Gastrocnemius medialis (tissue), 4 donors: Measurements from ENCODE around the gene GOSR2. TPM values are rescaled to one million over a fixed set of nuclear protein-coding genes. Genes with fewer than 3 reads are reported as not detected.

Experiments
- ATAC-seq, 2 donors: fragments of 150-250 bp; one replicate each; pipeline ENCODE4 v1.9.1; 2016
- DNase-seq, 2 donors: peaks; one replicate each; pipeline ENCODE4 v3.0.0-alpha.2; 2019
- H3K27ac ChIP-seq, 4 donors: fragments of 200-600 bp; sonication (generic); 1 replicate in 1 of 4; 2 replicates in 3 of 4; pipeline ENCODE4 v1.5.1; 2016 to 2018; ENCODE audit warnings: mild to moderate bottlenecking in 2 of 4, moderate library complexity in 1 of 4
- H3K27me3 ChIP-seq, 3 donors: fragments of 200-600 bp; sonication (generic) in 2 of 3; 1 replicate in 1 of 3; 2 replicates in 2 of 3; pipeline versions ENCODE4 v1.5.1 to v1.6.0; 2016 to 2019; ENCODE audit warnings: mild to moderate bottlenecking in 1 of 3, moderate library complexity in 1 of 3
- H3K36me3 ChIP-seq, 2 donors: fragments of 200-600 bp; sonication (generic) in 1 of 2; one replicate each; pipeline ENCODE4 v1.5.1; 2017 to 2018
- H3K4me1 ChIP-seq, 2 donors: fragments of 200-600 bp; sonication (generic) in 1 of 2; one replicate each; pipeline ENCODE4 v1.5.1; 2016 to 2017; ENCODE audit warnings: mild to moderate bottlenecking in 2 of 2
- H3K4me3 ChIP-seq, 4 donors: fragments of 200-600 bp; sonication (generic) in 3 of 4; 1 replicate in 1 of 4; 2 replicates in 3 of 4; pipeline ENCODE4 v1.5.1; 2016 to 2019; ENCODE audit warnings: mild to moderate bottlenecking in 2 of 4
- H3K9me3 ChIP-seq, 3 donors: fragments of 200-600 bp; sonication (generic) in 2 of 3; 1 replicate in 1 of 3; 2 replicates in 2 of 3; pipeline ENCODE4 v1.5.1; 2016 to 2019
- POLR2A ChIP-seq, 2 donors: fragments of 450-650 bp; IDR thresholded peaks; one replicate each; pipeline ENCODE4 v1.6.1; 2017; ENCODE audit warnings: antibody characterized with exemption in 2 of 2, mild to moderate bottlenecking in 2 of 2, moderate library complexity in 2 of 2
- in situ Hi-C, 4 donors: fragments of 200-750 bp; cut with MboI; loops; one replicate each; pipeline versions ENCODE4 v1.15.0 to v1.8.0; 2017; ENCODE audit warnings: low sequenced_read_pairs in 4 of 4
- intact Hi-C: fragments of 100-400 bp; cut with DNase I; formaldehyde crosslinking; loops from one replicate; pipeline ENCODE4 v1.15.1; 2023; ENCODE audit warnings: low total_unique reads
- total RNA-seq, 4 donors: library from RNA; depleted of rRNA; stranded (reverse); fragments of >200 nt; gene quantifications; one replicate each; pipeline versions ENCODE4 v1.1.0 to v1.2.3, GENCODE V29; 2016
- TF ChIP-seq, protein P1 (sequence below), 5 experiments: fragments of 450-650 bp in 3 of 5; fragments of 200-600 bp in 2 of 5; sonication (generic) in 2 of 5; IDR thresholded peaks in 4 of 5; conservative IDR thresholded peaks in 1 of 5; 1 replicate in 4 of 5; 2 replicates in 1 of 5; pipeline ENCODE4 v1.5.1; 2016 to 2019; ENCODE audit warnings: antibody characterized with exemption in 5 of 5, mild to moderate bottlenecking in 3 of 5, moderate library complexity in 3 of 5

Gene GOSR2
- total RNA-seq, 4 donors from 2014 or later: 25.3 to 32.9 (median 31.6) TPM

DNA sequence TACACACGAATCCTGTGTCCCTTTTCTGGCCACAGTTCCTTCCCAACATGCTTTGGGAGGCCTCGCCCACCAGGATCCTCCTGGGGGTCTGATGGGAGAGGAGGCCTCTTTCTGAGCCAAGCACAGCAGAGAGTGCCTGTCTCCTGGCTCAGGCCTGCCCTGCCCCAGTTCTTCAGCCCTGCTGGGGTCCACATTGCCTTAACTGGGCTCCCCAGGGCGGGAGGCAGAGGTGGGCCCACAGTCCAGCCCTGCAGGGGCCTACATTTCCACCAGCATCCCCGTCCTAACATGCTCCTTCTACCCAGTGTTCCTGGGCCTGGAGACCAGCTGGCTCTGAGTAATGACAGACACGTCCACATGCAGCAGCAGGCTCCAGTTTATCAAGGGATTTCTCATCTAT, 41.9 kb upstream of the GOSR2 start:
- Histone ChIP-seq H3K27me3 (peaks cover 7 to 20% (median 12%) of the 10 kb centered on the region in 3 donors), H3K4me1 (no peaks in the 10 kb centered on the region), H3K36me3 (no peaks in the 10 kb centered on the region), H3K4me3 (no peak overlapping the region), H3K9me3 (no peaks in the 10 kb centered on the region), H3K27ac (no peak overlapping the region)
- DNase-seq (no peak), ATAC-seq (no peak)
- in situ Hi-C loops: no loop called here
- TF ChIP-seq, protein P1, sequence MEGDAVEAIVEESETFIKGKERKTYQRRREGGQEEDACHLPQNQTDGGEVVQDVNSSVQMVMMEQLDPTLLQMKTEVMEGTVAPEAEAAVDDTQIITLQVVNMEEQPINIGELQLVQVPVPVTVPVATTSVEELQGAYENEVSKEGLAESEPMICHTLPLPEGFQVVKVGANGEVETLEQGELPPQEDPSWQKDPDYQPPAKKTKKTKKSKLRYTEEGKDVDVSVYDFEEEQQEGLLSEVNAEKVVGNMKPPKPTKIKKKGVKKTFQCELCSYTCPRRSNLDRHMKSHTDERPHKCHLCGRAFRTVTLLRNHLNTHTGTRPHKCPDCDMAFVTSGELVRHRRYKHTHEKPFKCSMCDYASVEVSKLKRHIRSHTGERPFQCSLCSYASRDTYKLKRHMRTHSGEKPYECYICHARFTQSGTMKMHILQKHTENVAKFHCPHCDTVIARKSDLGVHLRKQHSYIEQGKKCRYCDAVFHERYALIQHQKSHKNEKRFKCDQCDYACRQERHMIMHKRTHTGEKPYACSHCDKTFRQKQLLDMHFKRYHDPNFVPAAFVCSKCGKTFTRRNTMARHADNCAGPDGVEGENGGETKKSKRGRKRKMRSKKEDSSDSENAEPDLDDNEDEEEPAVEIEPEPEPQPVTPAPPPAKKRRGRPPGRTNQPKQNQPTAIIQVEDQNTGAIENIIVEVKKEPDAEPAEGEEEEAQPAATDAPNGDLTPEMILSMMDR (IDR thresholded peaks at IDR 0.05 in 4 of 5, conservative IDR thresholded peaks at IDR 0.05 in 1 of 5): no peak
- TF ChIP-seq POLR2A (IDR thresholded peaks at IDR 0.05): no peak
- intact Hi-C loops: no loop called here

DNA sequence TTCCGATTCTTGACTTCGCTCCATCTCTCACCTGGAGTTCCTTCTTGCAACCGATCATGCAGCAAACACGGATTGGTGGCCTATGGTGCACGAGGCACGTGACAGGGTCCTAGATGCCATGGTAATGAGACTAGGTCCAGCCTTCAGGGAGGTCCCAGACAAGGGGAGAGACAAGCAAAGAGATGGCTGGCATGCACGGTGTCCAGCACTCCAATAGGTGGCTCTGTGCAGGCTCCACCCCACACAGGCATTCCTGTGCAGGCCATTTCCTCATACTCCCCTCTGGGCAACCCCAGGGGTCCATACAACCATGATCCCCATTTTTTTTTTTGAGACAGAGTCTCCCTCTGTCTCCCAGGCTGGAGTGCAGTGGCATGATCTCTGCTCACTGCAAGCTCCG, 40.3 kb upstream of the GOSR2 start:
- ATAC-seq (no peak), DNase-seq (no peak)
- intact Hi-C loops (no loop called here), in situ Hi-C loops (no loop called here)
- Histone ChIP-seq H3K4me1 (no peaks in the 10 kb centered on the region), H3K4me3 (no peak overlapping the region), H3K27me3 (peaks cover 7 to 20% (median 12%) of the 10 kb centered on the region in 3 donors), H3K9me3 (no peaks in the 10 kb centered on the region), H3K36me3 (no peaks in the 10 kb centered on the region), H3K27ac (no peak overlapping the region)
- TF ChIP-seq, protein P1 (IDR thresholded peaks at IDR 0.05 in 4 of 5, conservative IDR thresholded peaks at IDR 0.05 in 1 of 5): no peak

DNA sequence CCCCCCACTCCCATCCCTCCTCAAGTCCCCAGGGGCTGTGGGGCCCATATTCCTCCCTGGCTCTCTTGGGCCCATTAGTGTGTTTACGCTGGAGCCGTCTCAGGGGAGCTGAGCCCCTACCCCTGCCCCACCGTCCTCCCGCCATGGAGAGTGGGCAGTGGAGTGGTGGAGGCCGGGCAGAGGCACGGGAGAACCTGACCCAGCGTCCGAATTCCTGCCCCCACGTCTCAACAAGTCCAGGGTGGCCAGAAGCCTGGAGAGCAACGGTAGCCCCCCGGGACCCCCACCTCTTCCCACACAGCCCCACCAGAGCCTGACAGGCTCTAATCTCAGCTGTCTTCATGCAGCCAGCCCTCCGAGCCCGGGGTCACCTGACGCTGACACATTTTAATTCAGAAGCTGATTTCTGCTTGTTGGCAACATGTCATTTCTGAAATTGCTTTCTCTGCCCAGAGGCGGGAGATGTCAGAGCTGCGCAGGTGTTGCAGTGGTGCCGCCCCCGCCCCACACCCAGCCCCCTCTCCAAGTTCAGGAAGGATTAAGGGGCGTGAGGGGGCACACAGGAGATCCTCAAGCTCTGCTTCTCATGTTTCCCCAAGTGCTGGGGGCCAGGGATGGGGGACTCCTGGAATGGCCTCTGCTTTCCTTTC, 39.0 kb upstream of the GOSR2 start:
- no peak for ATAC-seq
- in situ Hi-C loops: no loop called here

DNA sequence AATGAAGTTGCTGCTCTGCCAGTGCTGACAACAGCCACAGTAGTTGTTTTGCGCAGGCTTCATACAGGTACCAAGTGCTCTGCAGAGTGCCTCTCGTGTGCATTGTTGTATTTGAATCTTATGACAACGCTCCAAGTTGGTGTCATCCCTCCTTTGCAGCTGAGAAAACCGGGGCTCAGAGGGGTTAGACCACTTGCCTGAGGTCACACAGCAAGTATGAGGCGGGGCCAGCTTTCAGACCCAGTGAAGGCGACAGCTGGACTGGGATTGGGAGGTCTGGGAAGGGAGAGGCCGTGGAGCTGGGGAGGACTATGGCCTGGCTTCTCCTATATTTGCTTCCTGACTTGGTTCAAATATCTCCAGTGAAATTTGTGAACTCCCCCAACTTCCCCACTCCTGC, 38.4 kb upstream of the GOSR2 start:
- ATAC-seq (no peak), DNase-seq (no peak)
- H3K4me3 ChIP-seq: no peak overlapping the region
- TF ChIP-seq, protein P1 (IDR thresholded peaks at IDR 0.05 in 4 of 5, conservative IDR thresholded peaks at IDR 0.05 in 1 of 5): no peak
- no peak for TF ChIP-seq POLR2A (IDR thresholded peaks at IDR 0.05)
- H3K36me3 ChIP-seq: no peaks in the 10 kb centered on the region
- intact Hi-C loops (no loop called here), in situ Hi-C loops (no loop called here)
- no peaks in the 10 kb centered on the region for H3K4me1 ChIP-seq
- no peak overlapping the region for H3K27ac ChIP-seq
- peaks cover 7 to 20% (median 12%) of the 10 kb centered on the region in 3 donors for H3K27me3 ChIP-seq
- no peaks in the 10 kb centered on the region for H3K9me3 ChIP-seq

More for the DNA sequence above, 39.0 kb upstream of the GOSR2 start:
- Histone ChIP-seq H3K36me3 (no peaks in the 10 kb centered on the region), H3K4me3 (no peak overlapping the region), H3K9me3 (no peaks in the 10 kb centered on the region), H3K27me3 (peaks cover 7 to 20% (median 12%) of the 10 kb centered on the region in 3 donors), H3K4me1 (no peaks in the 10 kb centered on the region), H3K27ac (no peak overlapping the region)
- no peak for DNase-seq
- TF ChIP-seq, protein P1 (IDR thresholded peaks at IDR 0.05 in 4 of 5, conservative IDR thresholded peaks at IDR 0.05 in 1 of 5): no peak
- TF ChIP-seq POLR2A (IDR thresholded peaks at IDR 0.05): no peak
- intact Hi-C loops: no loop called here
